HG02938 (cell line): ENCODE results near the gene NDUFC2.
A peak's percentile ranks its signal among the peaks of the same experiment; 100 is the strongest.
"Not testable (repeated sequence)": the region's sequence is repeated elsewhere in the genome, so short reads cannot be mapped to it uniquely, and the experiment has no call there.

Experiments
- ATAC-seq: cut with Tn5 transposase; IDR thresholded peaks from one replicate; pipeline ENCODE4 v1.9.1; 2021; ENCODE audit warnings: mild to moderate bottlenecking, moderate library complexity; ENCODE audit not compliant: unreplicated experiment

Gene NDUFC2

DNA sequence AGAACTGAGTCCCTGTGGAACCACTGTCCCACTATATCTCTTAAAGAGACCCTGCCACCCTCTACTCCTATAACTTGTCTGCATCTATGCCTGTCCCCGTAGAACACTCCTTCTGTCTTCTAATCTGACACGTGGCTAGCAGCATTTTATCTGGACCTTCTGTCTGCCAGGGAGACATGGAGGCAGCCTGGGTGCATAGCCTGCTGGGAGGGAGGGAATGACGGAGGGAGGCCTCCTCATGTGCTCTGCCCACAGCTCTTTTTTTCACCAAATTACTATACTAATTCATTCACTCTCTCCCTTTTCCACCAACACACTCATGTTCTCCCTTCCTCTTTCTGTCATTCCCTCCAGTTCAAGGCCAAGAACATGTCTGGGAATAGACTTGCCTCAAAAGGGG, 23.6 kb downstream of the NDUFC2 start:
- no peak for ATAC-seq

DNA sequence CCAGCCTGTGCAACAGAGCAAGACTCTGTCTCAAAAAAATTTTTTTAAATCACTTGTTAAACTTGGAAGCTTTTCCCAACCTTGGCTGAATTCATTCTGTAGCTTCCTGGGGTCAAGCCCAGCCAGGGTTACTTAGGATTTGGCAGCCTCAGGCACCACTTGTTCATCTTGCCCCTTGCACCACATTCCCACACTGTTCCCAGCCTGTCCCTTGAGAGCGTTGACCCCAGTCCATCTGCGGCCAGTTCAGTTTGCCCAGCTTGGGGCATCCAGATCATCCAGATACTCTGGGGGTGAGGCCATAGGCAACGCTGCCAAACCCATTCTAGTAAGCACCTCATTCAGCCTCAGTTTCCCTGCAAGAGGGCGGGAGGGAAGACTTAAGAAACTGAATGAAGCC, 24.7 kb downstream of the NDUFC2 start:
- ATAC-seq: no peak

DNA sequence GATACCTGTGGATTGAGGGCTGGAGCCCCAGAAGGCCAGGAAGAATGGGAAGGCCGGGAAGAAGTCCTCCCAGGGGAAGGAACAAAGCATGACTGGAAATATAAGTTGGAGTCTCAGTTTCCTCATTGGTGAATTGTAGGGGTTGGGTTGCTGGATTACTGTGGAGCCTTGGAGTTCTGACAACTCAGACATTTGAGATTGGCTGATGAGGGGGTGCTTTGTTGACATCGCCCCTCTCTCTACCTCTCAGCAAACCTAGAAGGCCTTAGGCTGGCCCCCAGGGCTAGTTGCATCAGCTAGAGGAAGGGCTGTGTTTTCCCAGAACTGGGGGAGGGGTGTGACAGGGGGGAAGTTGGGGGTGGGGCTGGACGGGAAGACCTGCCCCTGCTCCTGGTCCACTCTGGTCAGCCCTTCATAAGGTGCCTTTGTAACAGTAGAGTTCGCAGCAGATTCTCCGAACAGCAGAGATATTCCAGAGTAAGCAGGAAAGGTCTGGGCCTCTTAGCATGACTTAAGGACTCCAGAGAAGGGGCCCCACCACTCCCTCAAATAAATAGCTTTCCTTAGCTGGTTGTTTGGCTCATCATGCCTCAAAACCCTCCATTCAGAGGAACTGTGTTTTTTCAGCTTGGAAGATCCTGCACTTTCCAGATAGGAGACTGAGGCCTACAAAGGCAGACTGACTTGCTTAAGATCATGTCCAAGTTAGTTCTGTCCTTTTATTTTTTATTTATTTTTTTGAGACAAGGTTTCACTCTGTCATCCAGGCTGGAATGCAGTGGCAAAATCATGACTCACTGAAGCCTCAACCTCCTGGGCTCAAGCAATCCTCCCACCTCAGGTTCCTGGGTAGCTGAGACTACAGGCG, 28.5 kb downstream of the NDUFC2 start:
- no peak for ATAC-seq

DNA sequence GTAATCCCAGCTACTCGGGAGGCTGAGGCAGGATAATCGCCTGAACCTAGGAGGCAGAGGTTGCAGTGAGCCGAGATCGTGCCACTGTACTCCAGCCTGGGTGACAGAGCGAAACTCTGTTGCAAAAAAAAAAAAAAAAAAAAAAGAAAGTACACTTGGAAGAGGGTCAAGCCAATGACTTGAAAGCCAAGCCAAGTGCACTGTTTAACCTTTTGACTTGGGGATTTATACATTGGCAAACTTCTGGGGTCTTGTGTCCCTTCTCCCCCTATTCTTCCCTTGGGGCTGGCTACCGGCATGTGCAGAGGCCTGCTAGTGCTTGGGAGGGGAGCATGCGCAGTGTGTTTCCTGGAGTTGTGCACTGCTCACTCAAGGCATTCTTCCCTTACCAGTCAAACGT, 30.3 kb downstream of the NDUFC2 start:
- no peak for ATAC-seq

DNA sequence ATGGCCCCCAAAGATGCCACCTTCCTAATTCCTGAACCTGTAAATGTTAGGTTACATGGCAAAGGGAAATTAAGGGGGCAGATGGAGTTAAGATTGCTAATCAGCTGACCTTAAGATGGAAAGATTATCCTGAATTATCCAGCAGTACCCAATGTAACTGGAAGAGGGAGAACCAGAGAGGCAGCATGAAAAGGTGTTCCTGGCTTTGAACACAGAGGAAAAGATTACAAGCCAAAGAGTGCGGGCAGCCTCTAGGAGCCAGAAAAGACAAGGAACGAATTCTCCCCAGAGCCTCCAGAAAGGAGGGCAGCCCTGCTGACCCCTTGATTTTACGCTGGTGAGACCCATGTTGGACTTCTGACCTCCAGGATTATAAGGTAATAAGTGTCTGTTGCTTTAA, 31.1 kb downstream of the NDUFC2 start:
- no peak for ATAC-seq

DNA sequence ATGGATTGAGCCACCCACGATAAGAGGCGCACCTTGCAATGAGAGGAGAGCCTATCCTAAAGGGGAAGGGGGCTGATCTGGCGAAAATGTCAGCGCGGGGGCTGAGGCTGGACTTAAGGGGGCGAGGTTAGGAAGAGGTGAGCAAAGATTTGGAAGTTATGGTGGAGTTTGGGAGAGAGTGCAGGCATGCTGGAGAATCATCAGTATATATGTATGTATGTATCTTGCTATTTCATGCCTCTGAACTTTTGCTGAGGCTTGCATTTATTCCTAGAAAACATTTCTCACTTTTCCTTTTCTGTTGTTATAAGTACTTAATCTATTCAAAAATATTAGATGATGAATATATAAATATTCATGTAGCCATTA, 33.2 kb downstream of the NDUFC2 start:
- no peak for ATAC-seq

DNA sequence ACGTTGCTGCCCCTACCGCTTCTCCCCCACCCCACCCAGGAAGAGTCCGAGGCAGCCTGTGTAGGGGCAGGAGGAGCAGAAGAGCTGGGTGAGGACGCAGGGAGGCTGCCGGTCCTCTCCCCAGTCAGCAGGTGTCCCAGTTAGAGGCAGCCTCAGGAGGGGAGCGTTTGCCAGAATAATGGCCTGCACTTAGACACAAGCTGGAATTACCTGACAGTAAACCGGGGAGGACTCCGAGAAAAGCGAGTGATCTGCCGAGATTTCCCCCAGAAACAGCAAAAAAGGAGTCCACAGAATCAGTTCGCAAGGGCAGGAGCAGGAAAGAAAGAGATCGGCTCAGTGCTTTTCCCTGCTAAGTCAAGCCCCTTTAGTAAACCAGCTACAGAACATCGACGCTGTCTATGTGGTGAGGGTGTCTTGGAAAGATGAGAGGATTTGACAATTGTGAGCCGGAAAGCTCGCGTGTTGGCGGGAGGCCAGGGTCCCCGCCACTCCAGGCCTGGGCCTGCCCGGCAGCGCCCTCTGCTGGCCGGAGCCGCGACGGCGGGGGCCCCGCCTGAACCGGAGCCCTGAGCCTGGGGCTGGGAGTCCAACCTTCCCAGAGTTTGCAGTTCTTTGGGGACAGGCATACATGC, 33.7 kb downstream of the NDUFC2 start:
- no peak for ATAC-seq

DNA sequence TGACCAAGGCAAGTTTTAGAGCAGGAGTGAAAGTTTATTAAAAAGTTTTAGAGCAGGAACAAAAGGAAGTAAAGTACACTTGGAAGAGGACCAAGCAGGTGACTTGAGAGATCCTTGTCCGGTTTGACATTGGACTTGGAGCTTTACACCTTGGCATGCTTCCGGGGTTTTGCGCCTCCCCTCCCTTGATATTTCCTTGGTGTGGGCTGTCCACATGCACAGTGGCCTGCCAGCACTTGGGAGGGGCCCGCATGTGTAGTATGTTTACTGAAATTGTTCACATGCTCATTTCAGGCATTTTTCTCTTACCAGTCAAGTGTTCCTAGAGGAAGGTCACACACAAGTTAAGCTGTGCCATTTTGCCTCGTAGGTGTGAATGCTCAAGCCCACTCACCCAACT, 35.0 kb downstream of the NDUFC2 start:
- no peak for ATAC-seq

DNA sequence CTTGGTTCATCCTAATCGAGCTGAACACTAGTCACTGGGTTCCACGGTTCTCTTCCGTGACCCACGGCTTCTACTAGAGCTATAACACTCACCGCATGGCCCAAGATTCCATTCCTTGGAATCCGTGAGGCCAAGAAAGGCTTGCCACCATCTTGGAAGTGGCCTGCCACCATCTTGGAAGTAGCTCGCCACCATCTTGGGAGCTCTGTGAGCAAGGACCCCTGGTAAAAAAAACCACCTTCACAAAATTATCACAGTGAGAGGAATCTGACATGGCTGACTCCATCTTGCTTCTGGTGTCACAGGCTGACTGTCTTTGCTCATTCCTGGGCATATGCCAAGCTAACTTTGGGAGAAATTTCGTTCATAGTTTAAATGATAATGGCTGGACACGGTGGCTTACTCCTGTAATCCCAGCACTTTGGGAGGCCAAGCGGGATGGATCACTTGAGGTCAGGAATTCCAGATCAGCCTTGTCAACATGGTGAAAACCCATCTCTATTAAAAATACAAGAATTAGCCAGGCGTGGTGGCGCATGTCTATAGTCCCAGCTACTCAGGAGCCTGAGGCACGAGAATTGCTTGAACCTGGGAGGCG, 37.7 kb downstream of the NDUFC2 start:
- no peak for ATAC-seq

DNA sequence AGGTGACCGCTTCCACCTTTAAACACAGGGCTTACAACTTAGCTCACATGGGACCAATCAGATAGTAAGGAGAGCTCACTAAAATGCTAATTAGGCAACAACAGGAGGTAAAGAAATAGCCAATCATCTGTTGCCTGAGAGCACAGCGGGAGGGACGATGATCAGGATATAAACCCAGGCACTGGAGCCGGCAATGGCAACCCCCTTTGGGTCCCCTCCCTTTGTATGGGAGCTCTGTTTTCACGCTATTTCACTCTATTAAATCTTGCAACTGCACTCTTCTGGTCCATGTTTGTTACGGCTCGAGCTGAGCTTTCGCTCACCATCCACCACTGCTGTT, 38.3 kb downstream of the NDUFC2 start:
- ATAC-seq: not testable (repeated sequence)

DNA sequence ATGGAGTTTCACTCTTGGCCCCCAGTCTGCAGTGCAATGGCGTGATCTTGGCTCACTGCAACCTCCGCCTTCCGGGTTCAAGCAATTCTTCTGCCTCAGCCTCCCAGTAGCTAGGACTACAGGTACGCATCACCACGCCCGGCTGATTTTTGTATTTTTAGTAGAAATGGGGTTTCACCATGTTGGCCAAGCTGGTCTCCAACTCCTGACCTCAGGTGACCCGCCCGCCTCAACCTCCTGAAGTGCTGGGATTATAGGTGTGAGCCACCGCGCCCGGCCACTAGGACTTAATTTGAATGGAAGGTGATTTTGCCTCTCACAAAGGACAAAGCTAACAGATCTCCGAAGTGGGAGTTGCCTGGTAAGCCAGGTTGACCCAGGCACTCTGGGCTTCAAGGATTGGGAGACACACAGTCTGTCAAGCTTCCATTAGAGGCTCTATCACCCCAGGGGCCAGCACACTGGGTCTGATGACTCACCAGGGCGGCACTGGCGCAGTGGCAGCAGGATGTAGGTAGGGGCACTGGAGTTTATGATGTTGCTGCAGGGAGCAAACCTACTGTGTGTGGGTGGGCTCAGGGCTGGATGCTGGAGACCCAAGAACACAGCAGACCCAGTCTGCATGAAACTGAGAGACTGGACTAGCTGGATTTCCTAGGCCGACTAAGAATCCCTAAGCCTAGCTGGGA, 38.8 kb downstream of the NDUFC2 start:
- ATAC-seq: no peak

DNA sequence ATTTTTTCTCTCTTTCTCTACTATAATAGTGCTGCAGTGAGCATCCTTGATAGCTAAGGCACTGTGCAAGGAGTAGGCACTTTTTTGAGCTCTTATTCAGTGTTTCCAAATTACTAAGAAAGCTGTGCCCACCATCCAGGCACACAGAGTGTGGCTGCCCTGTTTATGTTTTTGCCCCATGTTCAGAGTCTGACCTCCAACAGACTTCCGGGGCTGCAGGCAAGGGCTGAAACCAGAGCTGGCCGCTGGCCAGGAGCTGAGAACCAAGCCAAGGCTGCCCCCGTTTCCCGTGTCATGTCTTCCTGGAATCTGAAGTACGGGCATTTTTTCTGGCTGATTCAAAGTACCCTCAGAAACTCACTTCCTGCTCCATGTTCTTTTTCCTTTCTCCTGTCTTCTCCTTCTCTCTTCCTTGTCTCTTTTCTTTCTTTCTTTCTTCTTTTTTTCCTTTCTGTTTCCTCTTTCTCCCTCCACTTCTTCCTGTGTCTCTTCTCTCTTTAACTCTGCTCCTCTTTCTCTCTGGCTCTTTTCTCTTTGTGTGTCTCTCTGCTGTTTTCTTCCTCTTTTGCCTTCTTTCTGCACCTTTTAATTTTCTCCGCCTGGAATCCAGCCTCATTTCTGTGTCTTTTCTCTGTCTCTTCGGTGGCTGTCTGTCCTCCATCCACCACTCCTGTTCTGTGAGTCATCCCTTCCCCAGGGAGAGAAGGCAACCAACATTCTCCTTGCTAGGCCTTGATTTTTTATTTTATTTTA, 39.6 kb downstream of the NDUFC2 start:
- peak; percentile 72 for ATAC-seq

DNA sequence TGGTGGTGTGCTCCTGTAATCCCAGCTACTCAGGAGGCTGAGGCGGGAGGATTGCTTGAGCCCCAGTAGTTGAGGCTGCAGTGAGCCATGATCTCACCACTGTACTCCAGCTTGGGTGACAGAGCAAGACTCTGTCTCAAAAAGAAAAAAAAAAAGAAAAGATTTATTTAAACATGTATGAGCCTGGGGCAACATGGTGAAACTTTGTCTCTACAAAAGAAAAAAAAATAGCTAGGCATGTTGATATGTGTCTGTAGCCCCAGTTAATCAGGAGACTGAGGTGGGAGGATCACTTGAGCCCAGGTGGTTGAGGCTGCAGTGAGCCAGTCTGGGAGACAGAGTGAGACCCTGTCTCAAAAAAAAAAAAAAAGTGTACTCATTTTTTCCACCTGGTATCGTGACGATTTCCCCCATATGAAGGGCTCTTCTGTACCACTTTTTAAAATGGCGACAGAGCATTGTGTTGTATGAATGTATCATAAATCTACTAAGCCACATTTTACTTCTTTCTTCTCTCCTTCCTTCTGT, 40.2 kb downstream of the NDUFC2 start:
- ATAC-seq: peak; percentile 29

DNA sequence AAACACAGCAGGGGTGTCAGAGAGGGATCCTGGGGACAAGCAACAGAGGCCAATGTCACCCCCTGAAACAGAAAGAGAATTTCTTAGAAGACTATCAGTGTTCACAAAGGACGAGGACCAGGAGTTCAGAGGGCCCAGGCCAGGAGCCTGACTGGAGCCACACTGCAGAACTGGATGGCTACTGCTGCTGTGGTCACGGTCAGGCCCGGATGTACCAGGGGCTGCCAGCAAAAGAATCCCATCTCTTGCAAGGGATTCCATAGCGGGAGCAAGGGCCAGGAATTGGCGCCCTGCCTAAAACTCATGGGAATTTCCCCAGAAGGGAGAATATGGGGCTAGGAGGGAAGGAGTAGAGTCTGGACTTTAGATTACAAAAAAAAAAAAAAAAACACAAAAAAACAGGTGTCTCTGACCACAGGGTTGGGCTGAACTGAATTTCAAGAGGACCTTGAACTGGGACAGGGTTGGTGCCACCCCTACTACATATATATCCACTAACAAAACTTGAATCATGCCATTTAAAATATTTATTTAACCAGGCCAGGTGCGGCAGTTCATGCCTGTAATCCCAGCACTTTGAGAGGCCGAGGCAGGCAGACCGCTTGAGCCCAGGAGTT, 40.9 kb downstream of the NDUFC2 start:
- ATAC-seq: no peak

DNA sequence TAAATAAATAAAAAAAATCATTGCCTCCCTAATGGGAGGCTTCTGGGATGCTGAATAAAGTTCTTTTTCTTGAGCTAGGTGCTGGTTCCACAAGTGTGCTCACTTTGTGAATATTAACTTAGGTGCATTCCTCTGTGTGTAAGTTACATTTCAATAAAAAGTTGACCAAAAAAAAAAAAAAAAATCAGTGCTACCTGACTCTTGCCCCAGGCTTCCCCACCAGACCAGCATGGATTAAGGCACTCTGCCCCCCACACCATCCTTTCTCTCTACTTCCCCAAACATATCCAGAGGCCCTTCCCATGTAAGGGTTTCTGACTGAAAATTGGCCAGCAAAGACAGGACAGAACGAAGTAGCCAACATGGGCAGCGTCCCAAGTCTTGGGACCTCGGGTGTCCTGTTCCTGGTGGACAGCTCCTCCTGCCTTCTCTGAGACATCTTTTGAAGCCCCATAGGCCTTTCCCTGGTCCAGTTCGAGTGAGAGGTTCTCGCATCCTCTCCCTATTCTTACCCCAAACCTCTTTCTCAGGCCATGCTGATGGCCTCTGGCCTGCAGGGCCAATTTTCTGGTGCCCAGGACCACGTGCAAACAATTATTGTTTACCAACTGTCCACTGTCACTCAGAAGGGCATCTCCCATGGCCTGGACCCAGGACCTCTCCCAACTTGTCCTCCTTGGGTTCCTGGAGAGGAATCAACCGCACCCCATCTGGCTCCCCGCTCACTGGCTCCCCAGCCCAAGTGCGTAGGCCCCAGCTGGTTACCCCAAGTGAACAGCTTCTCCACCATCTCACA, 41.6 kb downstream of the NDUFC2 start:
- ATAC-seq: no peak

DNA sequence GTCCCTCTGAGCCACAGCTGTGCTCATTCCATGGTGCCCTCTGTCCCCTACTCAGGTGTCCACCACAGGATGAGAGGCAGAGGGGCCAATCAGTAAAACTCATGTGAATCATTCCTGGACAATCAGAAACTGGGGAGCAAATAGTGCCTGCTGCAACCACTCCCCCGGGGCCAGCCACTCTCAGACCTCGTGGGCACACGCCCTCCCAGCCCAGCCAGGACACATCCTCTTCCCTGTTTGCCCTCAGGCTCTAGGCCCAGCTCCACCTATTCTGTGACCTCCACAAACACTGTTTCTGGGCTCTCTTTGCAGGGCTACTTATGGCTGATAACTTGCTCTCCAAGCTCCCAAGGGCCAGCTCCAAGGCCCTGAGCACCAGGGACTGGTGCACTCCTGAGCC, 42.6 kb downstream of the NDUFC2 start:
- no peak for ATAC-seq

DNA sequence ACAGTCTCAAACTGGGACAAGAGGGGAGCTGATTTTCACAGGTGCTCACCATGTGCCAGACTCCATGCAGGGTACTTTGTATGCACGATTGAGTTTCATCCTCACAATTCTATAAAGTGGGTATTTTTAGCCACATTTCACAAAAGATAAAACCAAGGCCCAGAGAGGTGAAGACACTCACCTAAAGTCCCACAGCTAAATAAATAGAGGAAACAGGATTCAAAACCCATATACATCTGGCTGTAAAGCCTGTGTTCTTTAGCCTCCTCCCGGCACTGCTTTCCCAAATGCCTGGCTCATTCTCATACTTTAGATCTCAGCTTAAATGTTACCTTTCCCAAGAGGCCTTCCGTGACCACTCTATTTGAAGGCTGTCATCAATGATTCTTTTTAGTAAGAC, 43.3 kb downstream of the NDUFC2 start:
- ATAC-seq: no peak

DNA sequence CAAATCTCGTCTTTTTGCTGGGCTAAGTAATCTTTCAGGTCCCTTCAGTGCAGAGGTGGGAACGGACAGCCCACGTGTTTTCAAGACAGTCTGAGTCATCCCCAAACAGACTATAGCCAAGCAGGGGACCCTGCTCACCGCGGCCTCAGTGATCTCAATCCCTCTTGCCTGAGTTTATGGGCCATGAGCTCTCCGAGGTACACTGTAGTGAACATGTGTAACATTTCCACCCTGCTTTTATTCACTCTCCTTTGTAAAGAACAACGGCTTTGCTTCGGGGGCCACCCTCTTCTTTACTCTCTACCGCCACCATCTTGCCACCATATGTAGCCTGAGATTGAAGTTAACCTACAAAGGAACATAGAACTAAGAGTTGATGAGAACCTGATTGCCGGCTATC, 45.0 kb downstream of the NDUFC2 start:
- ATAC-seq: no peak

DNA sequence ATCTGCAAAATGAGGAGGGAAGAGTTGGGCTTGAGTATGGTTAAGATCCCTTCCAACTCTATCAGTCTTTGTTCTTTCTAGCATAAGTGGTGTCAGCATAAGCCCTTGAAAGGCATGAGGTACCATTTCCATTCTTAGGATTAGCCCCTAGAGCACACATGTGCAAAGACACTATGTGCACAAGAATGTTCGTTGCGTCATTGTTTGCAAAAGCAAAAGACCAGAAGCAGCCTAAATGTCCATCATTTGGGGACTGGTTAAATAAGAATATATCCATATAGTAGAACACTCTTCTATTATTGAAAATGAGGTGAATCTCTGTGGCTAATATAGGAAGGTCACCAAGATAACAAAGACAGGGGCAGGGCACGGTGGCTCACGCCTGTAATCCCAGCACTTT, 46.6 kb downstream of the NDUFC2 start:
- no peak for ATAC-seq

DNA sequence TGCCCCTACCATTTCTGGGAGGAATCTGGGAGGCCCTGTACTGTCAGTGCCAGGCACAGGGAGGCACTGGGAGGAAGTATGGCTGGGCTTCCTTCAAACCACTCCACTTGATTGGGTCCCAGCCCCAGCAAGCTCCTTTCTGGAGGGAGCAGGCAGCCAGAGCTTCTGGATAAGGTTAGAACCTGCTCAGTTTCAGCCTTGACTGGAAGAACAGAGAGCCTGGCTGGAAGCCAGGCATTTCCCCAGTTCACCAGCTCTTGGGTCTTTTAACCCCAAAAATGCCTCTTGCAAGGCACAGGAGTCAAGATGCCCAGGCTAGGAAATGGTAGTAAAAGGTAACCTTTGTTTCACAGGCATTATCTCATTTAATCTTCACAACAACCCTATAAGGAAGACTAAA, 47.6 kb downstream of the NDUFC2 start:
- no peak for ATAC-seq
